Tibial artery (tissue), 4 donors: ENCODE measurements around the gene SGTA.

ENCODE experiments used
- DNase-seq, 2 donors: peaks; one replicate each; pipeline ENCODE4 v3.0.0-alpha.2; 2019
- H3K27ac ChIP-seq, 2 donors: fragments of 200-600 bp; sonication (generic) in 1 of 2; 1 replicate in 1 of 2; 2 replicates in 1 of 2; pipeline ENCODE4 v1.5.1; 2018 to 2019; ENCODE audit warnings: mild to moderate bottlenecking in 1 of 2
- H3K27me3 ChIP-seq, 2 donors: fragments of 200-600 bp; sonication (generic) in 1 of 2; one replicate each; pipeline versions ENCODE4 v1.5.1 to v1.6.0; 2016 to 2019
- H3K36me3 ChIP-seq, 3 donors: fragments of 200-600 bp; sonication (generic) in 2 of 3; one replicate each; pipeline ENCODE4 v1.5.1; 2016 to 2019; ENCODE audit warnings: mild to moderate bottlenecking in 2 of 3
- H3K4me1 ChIP-seq, 4 donors: fragments of 200-600 bp; sonication (generic) in 2 of 4; 1 replicate in 3 of 4; 2 replicates in 1 of 4; pipeline ENCODE4 v1.5.1; 2016 to 2019
- H3K4me3 ChIP-seq, 2 donors: fragments of 200-600 bp; sonication (generic) in 1 of 2; 1 replicate in 1 of 2; 2 replicates in 1 of 2; pipeline ENCODE4 v1.5.1; 2018 to 2019; ENCODE audit warnings: mild to moderate bottlenecking in 2 of 2
- H3K9me3 ChIP-seq, 3 donors: fragments of 200-600 bp; sonication (generic) in 1 of 3; one replicate each; pipeline ENCODE4 v1.5.1; 2016 to 2019
- intact Hi-C: fragments of 100-400 bp; cut with DNase I; formaldehyde crosslinking; loops from one replicate; pipeline ENCODE4 v1.15.0; 2023; ENCODE audit warnings: low total_unique reads
- TF ChIP-seq, protein P1 (sequence below), 2 experiments: fragments of 200-600 bp in 1 of 2; fragments of 450-650 bp in 1 of 2; IDR thresholded peaks; one replicate each; pipeline ENCODE4 v1.5.1; 2017 to 2019; ENCODE audit warnings: antibody characterized with exemption in 2 of 2, mild to moderate bottlenecking in 1 of 2, moderate library complexity in 1 of 2

The SGTA gene

DNA sequence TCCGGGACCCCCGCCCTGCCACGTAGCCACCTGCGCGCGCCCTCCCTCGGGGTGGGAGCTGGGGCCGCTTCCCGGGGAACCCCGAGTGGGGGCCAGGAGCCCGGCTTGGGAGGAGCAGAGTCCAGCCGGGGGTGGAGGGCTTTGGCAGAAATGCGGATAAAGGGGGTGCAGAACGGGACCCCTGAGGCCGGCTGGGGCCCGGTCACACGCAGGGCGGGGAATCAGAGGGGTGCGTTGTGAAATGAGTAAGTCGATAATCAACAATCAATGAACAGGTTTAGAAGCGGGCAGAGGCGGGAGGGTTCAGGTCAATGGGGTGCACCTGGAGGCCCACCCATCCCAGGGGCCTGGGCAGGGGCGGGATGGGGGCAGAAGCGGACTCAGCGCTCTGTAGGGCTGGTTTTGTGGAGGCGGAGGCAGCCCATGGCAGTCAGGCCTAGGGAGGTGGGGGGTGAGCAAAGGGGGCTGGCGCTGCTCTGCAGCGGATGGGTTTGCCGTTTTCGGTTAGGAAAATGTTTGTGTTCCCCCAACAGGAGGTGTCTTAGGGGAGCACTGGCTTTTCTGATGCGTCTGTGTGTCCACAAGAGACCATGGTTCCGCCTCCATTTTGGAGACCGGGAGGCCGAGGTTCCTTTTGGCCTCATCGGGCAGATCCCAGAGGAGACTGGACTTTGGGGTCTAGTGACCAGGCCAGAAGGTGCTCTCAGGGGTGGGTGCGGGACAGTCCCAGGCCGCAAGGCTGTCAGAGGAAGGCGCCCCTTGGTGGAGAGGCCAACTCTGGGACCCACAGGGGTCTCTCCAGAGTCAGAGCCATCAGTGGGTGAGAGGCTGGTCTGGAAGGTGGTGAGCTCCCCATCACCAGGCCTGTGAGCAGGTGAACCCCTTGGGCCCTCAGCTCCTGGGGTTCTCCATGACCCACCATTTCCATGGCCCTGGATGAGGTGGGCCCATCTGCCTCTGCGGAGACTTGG is 61.2 kb downstream of the SGTA start:
- no peaks in the 10 kb centered on the region for H3K9me3 ChIP-seq
- TF ChIP-seq, protein P1, sequence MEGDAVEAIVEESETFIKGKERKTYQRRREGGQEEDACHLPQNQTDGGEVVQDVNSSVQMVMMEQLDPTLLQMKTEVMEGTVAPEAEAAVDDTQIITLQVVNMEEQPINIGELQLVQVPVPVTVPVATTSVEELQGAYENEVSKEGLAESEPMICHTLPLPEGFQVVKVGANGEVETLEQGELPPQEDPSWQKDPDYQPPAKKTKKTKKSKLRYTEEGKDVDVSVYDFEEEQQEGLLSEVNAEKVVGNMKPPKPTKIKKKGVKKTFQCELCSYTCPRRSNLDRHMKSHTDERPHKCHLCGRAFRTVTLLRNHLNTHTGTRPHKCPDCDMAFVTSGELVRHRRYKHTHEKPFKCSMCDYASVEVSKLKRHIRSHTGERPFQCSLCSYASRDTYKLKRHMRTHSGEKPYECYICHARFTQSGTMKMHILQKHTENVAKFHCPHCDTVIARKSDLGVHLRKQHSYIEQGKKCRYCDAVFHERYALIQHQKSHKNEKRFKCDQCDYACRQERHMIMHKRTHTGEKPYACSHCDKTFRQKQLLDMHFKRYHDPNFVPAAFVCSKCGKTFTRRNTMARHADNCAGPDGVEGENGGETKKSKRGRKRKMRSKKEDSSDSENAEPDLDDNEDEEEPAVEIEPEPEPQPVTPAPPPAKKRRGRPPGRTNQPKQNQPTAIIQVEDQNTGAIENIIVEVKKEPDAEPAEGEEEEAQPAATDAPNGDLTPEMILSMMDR (IDR thresholded peaks at IDR 0.05): no peak
- peaks cover 4 to 67% of the 10 kb centered on the region in 2 donors for H3K27me3 ChIP-seq
- no peak for DNase-seq
- H3K27ac ChIP-seq: peak overlapping the region in 1 of 2 donors; percentile 75
- peaks cover 7 to 36% (median 33%) of the 10 kb centered on the region in 4 donors for H3K4me1 ChIP-seq
- peak overlapping the region in 1 of 2 donors; percentile 16 for H3K4me3 ChIP-seq
- intact Hi-C loops: no loop called here
- H3K36me3 ChIP-seq: no peaks in the 10 kb centered on the region

DNA sequence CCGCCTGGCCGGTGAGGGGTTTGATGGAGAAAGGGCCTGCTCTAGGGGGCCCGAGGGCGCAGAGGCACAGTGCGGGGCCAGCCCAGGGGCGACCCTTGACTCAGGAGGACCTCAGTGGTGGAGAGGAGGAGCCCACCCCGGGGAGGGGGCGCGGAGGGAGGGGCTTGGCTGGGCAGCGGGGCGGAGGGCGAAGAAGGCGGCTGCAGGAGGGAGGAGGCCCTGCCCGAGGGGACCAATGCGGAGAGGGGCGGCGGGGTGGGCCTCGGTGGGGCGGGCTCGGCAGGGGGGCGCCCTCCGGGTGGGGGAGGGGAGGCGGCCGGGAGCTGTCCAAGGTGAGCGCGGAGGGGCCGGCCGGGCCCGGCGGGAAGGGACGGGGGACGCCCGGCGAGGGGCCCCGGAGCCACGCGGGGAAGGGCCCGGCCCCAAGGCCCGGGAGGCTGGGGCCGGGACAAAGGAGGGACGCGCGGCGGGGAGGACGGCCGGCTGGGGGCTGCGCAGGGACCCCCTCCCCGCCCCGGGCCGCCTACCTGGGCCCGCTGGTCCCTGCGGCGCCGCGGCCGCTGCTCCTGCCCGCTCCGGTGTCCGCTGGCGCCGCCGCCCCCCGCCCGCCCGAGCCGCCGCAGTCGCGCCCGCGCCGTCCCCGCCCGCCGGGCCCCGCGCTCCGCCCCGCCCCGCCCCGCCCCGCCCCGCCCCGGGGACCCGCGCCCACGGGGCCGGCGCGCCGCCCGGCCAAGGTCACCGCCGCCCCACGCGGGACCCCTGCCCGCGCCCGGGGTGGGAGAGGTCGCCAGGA is 62.1 kb downstream of the SGTA start, which contains the start of gene DIRAS1:
Gene DIRAS1 (minus strand): TSS at position 596 of the 793 bp plus-strand sequence. CDS start 3,566 bp downstream, outside the sequence.
- Histone ChIP-seq H3K4me3 (peak within 1 kb of the TSS; percentile 22 to 39), H3K27me3 (peaks cover 4 to 67% of the 10 kb centered on the region in 2 donors), H3K27ac (no peak within 1 kb of the TSS), H3K4me1 (peaks cover 7 to 36% (median 33%) of the 10 kb centered on the region in 4 donors), H3K9me3 (peaks cover 0 to 1% (median 0%) of the 10 kb centered on the region in 3 donors), H3K36me3 (no peaks in the 10 kb centered on the region)
- intact Hi-C loops: no loop called here
- TF ChIP-seq, protein P1 (IDR thresholded peaks at IDR 0.05): no peak
- no peak for DNase-seq

DNA sequence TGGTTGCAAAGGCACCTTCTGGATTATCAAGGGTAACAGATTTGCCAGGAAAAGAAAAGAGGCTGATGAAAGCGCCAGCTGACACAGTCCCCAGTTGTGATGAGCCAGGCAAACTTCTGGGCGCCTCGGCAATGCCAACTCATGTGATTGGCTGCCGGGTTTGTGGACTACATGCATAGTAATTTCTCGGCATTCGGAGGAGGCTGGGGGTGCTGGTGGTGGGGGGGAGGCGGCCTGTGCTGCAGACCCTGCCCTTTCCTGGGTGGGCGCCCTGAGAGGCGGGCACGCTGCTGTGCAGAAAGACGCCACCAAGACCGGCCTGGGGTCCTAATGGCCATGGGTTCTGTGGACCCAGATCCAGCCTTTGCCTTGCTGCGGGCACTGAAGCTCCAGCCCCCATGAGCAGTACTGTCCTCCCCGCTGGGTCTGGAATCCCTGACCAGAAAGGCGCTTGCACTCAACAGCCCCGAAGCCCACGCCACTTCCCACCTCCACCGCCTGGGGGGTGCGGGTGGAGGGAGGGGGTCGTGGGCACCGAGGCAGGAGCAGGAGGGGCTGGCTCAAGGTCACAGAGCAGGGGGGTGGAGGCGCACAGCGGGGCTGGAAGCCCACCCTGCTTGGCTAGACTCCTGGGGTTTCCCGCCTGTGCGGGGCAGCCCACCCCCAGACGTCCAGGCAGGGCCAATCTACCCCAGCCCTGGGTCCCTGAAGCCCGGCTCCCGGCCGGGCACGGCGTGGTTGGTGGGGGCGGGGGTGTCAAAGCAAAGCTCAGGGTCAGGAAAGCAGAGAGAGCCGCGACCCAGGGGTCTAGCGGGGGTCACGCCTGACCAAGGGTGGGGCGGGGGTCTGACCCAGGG is 62.9 kb downstream of the SGTA start:
- H3K36me3 ChIP-seq: no peaks in the 10 kb centered on the region
- peak overlapping the region; percentile 22 to 39 for H3K4me3 ChIP-seq
- peaks cover 7 to 36% (median 33%) of the 10 kb centered on the region in 4 donors for H3K4me1 ChIP-seq
- TF ChIP-seq, protein P1 (IDR thresholded peaks at IDR 0.05): no peak
- peaks cover 4 to 69% of the 10 kb centered on the region in 2 donors for H3K27me3 ChIP-seq
- no peak overlapping the region for H3K27ac ChIP-seq
- H3K9me3 ChIP-seq: peaks cover 0 to 10% (median 7%) of the 10 kb centered on the region in 3 donors
- DNase-seq: no peak
- intact Hi-C loops: no loop called here

DNA sequence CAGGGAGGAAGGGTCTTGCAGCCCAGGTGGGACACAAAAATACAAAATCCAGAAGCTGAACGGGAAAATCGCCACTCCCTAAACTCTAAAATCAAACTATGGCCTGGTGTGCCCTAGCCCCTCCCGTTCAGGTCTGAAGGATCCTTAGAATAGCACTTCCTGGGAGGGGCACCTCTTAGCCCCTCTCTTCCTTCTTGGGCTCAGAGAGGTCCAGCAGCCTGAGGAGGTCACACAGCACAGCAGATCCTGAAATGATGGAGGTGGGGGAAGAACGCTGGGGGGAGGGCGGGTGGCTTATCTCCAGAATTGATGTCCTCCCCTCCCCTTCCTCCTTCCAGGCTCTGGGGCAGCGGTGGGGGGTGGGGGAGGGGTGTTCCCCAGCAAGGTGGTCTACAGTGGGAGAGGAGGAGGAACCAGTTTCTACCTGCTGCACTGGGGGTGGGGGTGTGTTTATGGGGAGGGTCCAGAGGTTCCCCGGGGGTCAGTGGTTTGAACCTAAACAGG is 63.8 kb downstream of the SGTA start:
- Histone ChIP-seq H3K27me3 (peaks cover 4 to 78% of the 10 kb centered on the region in 2 donors), H3K4me3 (no peak overlapping the region), H3K9me3 (peaks cover 0 to 16% (median 9%) of the 10 kb centered on the region in 3 donors), H3K36me3 (no peaks in the 10 kb centered on the region), H3K4me1 (peaks cover 7 to 36% (median 33%) of the 10 kb centered on the region in 4 donors), H3K27ac (no peak overlapping the region)
- no peak for DNase-seq
- TF ChIP-seq, protein P1 (IDR thresholded peaks at IDR 0.05): no peak
- intact Hi-C loops: no loop called here
